HL-60/S4 treated with phorbol 12-myristate 13-acetate at 8.2 ng/mL for 4 days and 3 days (cell line): ENCODE measurements around the gene LMO4.

ENCODE experiments used
- in situ Hi-C: fragments of 300-500 bp; cut with MboI; formaldehyde crosslinking; loops from 2 replicates; pipeline ENCODE4 v1.15.0; 2022; ENCODE audit warnings: low sequenced_read_pairs

Gene LMO4

DNA sequence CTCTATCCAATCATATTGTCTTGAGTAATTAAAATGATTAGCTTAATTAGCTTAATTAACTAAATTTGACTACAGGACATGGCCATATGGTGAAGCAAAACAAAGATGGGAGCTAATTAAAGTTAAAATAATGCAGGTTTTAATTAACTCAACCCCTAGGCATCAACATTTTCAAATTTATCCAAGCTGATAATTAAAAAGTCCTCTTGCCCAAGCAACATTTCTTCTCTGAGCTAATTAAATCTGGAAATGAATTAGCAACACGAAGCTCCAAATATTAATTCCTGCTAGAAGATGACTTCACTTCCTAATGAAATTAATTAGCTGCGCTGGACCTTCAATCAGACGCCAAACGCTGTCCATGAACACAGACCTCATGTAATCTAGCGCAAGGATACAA lies 27.9 kb downstream of the LMO4 start:
- in situ Hi-C loops = no loop called here

DNA sequence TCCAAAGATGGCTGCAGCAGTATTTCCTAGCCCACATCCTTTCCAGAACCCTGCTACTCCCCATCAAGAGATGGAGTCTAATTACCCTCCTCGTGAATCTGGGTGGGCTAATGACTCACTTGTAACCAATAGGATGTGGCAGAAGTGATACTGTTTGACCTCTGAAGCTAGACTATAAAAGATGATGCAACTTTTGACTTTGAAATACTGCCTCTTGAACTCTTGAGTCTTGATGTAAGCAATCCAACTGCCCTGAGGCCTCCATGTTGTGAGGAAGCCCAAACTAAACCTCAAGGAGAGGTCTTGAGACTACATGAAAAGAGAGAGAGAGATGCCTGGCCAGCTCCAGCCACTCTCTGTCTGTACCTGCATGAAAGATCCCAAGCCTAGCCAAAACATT lies 29.5 kb downstream of the LMO4 start:
- in situ Hi-C loops = no loop called here

GRCh38 chr1:87359586-87359985 lies 30.9 kb downstream of the LMO4 start:
- in situ Hi-C loops = no loop called here

- in situ Hi-C loops = no loop called here
Measured at GRCh38 chr1:87362063-87362833, 33.6 kb downstream of the LMO4 start.

- in situ Hi-C loops = no loop called here
Measured at GRCh38 chr1:87362834-87363426, 34.2 kb downstream of the LMO4 start.

- in situ Hi-C loops = no loop called here
Measured at GRCh38 chr1:87367549-87367948, 38.9 kb downstream of the LMO4 start.

DNA sequence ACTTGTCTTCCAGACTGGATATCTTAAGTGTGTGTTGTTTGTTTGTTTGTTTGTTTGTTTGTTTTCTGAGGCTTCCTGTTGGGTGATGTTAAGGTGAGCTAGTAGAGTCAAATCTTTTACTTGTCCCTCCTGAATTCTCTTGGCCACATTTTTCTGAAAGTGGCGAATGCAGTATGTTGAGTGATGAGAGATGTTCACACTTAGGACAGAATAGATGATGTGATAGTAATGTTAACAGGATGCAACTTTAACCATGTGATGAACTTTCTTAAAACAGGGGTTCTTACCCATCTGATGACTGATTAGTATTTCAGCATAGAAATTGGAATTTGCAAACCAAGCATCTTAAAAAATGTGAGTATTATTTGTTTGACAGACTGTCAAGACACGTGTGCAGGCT lies 40.2 kb downstream of the LMO4 start:
- in situ Hi-C loops = no loop called here

- in situ Hi-C loops = no loop called here
Measured at GRCh38 chr1:87369736-87370478, 41.2 kb downstream of the LMO4 start.

DNA sequence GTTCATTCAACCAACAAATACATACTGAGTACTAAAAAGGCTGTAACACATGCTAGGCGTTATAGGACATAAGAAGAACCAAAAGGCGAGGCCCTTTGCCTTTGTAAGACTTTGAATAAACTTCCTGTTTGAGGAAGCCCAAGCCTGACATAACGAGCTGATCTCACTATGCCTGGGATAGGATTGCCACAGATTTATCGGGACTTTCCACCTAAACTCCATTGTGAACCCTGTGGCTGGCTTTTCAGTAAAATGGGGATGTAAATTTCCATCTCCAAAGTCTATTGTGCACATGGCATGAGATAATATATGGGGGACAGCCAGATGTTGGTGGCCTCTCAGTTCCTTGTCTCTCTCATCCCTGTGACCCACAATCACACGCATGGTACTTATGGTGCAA lies 41.9 kb downstream of the LMO4 start:
- in situ Hi-C loops = no loop called here

GRCh38 chr1:87379306-87379705 lies 50.6 kb downstream of the LMO4 start:
- in situ Hi-C loops = no loop called here

- in situ Hi-C loops = no loop called here
Measured at GRCh38 chr1:87386217-87386790, 57.6 kb downstream of the LMO4 start.

- in situ Hi-C loops = no loop called here
Measured at GRCh38 chr1:87388411-87388810, 59.7 kb downstream of the LMO4 start.

DNA sequence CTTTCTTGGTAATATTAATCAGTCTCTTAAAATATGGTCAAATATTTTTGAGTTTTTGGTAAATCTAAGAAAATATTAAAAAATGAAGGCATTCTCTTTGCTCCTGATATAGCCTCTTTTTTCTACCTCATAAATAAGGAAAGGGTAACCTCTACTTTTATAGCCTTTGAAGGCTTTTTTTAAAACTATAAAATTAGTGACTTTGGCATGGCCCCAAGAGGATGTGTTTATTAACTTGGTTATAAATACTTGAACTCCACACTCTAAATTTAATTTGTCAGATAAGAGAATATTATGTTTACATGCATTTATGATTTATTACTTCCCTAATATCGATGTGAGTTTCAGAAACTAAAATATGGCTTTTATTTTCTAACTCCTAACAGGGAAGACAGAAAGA lies 60.3 kb downstream of the LMO4 start:
- in situ Hi-C loops = no loop called here

DNA sequence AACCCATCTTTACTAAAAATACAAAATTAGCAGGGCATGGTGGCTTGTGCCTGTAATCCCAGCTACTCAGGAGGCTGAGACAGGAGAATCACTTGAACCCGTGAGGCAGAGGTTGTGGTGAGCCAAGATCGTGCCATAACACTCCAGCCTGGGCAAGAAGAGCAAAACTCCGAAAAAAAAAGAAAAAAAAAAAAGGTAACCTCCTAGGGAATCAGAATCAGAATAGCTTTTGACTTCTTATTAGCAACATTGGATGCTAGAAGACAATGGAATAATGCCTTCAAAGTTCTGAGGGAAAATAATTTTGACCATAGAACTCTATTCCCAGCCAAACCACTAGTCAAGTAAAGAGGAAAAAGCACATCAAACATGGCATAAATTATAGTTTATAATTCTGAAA lies 60.9 kb downstream of the LMO4 start:
- in situ Hi-C loops = no loop called here

DNA sequence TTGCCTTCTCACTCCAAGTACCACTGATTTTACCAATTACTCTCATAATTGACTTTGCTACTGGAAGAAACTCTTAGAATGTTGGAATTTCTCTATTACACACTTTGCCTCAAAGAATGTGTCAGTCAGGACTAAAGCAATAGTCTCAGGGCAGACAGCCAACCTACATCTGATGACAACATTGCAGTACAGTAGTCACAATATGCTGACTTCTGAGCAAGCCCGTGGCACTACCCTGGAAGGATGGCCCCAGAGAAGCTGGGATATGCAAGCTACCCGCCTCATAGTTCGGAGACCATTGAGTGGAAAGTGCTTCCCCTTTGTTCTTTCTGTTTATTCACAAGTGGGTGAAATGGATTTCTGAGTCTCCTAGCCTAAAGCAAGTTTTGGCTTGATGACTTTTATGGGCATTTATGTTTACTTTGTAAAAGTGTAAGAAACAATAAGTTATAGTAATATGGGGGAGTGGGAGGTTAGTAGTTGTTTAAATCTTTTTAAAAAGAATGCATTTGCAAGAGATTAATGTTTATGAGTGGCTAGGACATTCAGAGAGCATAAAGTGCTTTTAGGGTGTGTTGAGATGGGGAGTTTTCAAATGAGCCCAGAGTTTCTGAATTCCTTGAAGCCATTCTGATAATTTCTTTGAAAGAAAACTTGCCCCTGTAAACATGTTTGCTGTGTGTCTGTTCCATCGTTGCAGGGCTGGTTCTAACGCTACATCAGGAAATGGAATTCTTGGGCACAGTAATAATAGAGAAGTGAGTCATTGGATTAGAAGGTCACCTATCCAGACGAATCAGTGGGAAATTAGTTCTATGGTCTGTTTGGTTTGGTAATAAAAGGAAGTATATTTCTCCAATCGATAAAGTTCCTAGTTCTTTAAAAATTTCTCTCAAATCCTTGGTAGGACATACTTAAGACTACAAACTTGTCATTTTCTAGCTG lies 63.8 kb downstream of the LMO4 start:
- in situ Hi-C loops = no loop called here

DNA sequence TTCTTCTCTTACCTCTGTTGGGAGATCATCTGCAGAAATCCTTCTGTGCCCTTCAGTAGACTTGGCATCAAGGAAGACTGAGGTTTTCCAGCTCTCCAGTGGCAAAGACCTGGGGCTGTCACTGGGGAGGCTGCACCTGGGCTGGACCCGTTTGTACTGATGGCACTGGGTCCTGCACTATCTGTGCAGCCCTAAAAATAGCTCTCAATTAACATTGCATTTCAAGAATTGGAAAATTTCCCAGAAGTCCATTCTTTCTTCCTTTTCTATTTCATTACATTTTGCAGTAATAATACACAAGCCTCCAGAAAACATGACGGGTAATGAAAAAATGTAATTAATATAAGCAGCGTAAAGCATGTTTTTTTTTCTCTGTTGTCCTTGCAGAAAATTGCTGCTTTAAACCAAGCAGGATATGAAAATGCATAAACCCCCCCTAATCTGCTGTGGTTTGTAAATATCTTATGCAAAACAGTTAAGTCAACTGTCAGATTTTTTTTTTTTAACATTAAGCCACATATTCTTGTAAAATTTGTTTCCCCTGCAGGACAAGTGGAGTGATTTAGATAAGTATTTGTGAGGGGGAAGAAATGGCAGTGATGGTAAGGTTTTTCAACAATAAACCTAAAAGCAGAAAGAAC lies 64.9 kb downstream of the LMO4 start:
- in situ Hi-C loops = no loop called here

GRCh38 chr1:87394513-87394912 lies 65.8 kb downstream of the LMO4 start:
- in situ Hi-C loops = no loop called here

DNA sequence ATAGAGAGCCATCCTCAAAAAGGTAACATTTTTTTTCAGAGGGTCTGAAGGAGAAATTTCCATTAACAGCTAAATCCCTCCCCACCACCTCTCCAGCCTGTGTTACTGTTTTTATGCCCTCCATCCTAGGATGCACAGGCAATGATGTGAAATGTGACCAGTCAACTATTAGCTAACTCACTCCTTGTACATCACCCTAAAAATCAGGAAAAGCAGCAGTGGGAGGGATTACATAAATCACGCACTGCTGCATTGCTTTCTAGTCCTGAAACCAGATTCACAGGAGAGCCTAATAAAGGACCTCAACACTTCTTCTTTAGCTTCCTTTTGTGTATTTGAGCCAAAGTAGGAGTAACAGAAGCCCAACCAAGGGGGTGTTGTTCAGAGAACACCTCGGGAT lies 66.3 kb downstream of the LMO4 start:
- in situ Hi-C loops = no loop called here
